HepG2 (cell line): ENCODE measurements around the gene TMEM198. TPM values are rescaled to one million over a fixed set of nuclear protein-coding genes. Genes with fewer than 3 reads are reported as not detected.

Experiments used
- CEBPG ChIP-seq: IDR thresholded peaks from 2 replicates; pipeline ENCODE4 v1.6.1; 2016
- CHCHD3 ChIP-seq: sonication (generic); formaldehyde crosslinking; IDR thresholded peaks from 2 replicates; pipeline ENCODE4 v1.8.0; 2022; ENCODE audit warnings: mild to moderate bottlenecking, missing genetic modification reagents, moderate library complexity
- GATA4 ChIP-seq: sonication (generic); IDR thresholded peaks from 2 replicates; pipeline ENCODE4 v1.6.1; 2016; ENCODE audit warnings: antibody characterized with exemption, low read depth, borderline replicate concordance
- KDM2A ChIP-seq: sonication (generic); formaldehyde crosslinking; IDR thresholded peaks from 2 replicates; pipeline ENCODE4 v1.4.0; 2020; ENCODE audit warnings: low read depth, missing genetic modification reagents, borderline replicate concordance
- KDM5B ChIP-seq: sonication (generic); formaldehyde crosslinking; IDR thresholded peaks from 2 replicates; pipeline ENCODE4 v1.4.0; 2020; ENCODE audit warnings: missing genetic modification reagents, mild to moderate bottlenecking, borderline replicate concordance
- KLF9 ChIP-seq: IDR thresholded peaks from 2 replicates; pipeline ENCODE4 v1.6.1; 2016; ENCODE audit warnings: low read depth
- LRRFIP1 ChIP-seq: sonication (generic); formaldehyde crosslinking; conservative IDR thresholded peaks from 2 replicates; pipeline ENCODE4 v1.4.0; 2020; ENCODE audit warnings: missing genetic modification reagents
- MAFK ChIP-seq, 2 experiments: IDR thresholded peaks in 1 of 2; conservative IDR thresholded peaks in 1 of 2; 2 replicates each; pipeline ENCODE4 v1.6.1; 2011; ENCODE audit warnings: improper control_type of control experiment in 2 of 2, low read length in 2 of 2
- MED1 ChIP-seq: sonication (generic); formaldehyde crosslinking; IDR thresholded peaks from 2 replicates; pipeline ENCODE4 v1.4.0; 2020; ENCODE audit warnings: missing genetic modification reagents
- NCOR1 ChIP-seq: fragments of 200-600 bp; sonication (generic); IDR thresholded peaks from 2 replicates; pipeline ENCODE4 v1.7.0; 2017; ENCODE audit warnings: antibody characterized with exemption, low read length, borderline replicate concordance
- NR3C1 ChIP-seq: sonication (generic); formaldehyde crosslinking; IDR thresholded peaks from 2 replicates; pipeline ENCODE4 v1.4.0; 2020; ENCODE audit warnings: missing genetic modification reagents
- RXRB ChIP-seq: IDR thresholded peaks from 2 replicates; pipeline ENCODE4 v1.6.1; 2016; ENCODE audit warnings: borderline replicate concordance, missing genetic modification reagents, missing compliant biosample characterization
- SIX4 ChIP-seq: sonication (generic); formaldehyde crosslinking; IDR thresholded peaks from 2 replicates; pipeline ENCODE4 v1.4.0; 2020; ENCODE audit warnings: missing genetic modification reagents
- SOX5 ChIP-seq: IDR thresholded peaks from 2 replicates; pipeline ENCODE4 v1.6.1; 2016; ENCODE audit warnings: borderline replicate concordance
- TCF12 ChIP-seq, 2 experiments: fragments of 450-650 bp in 1 of 2; sonication (generic) in 1 of 2; formaldehyde crosslinking in 1 of 2; IDR thresholded peaks; 2 replicates each; pipeline versions ENCODE4 v1.6.1 to v1.8.0; 2017 to 2022; ENCODE audit warnings: antibody characterized with exemption in 1 of 2, mild to moderate bottlenecking in 1 of 2, missing genetic modification reagents in 1 of 2, moderate library complexity in 1 of 2
- UBTF ChIP-seq: sonication (generic); formaldehyde crosslinking; IDR thresholded peaks from 2 replicates; pipeline ENCODE4 v1.4.0; 2020; ENCODE audit warnings: mild to moderate bottlenecking, missing genetic modification reagents
- ZNF317 ChIP-seq: sonication (generic); formaldehyde crosslinking; IDR thresholded peaks from 2 replicates; pipeline ENCODE4 v1.5.0; 2020; ENCODE audit warnings: mild to moderate bottlenecking, missing genetic modification reagents
- ZNF468 ChIP-seq: sonication (generic); formaldehyde crosslinking; IDR thresholded peaks from 2 replicates; pipeline ENCODE4 v1.8.0; 2022; ENCODE audit warnings: mild to moderate bottlenecking, moderate library complexity, missing genetic modification reagents
- ZNF614 ChIP-seq: IDR thresholded peaks from 2 replicates; pipeline ENCODE4 v1.6.1; 2018; ENCODE audit warnings: missing biosample characterization, missing genetic modification reagents, inconsistent platforms, borderline replicate concordance
- ZNF644 ChIP-seq: IDR thresholded peaks from 2 replicates; pipeline ENCODE4 v1.6.1; 2016; ENCODE audit warnings: low read depth
- ZNF784 ChIP-seq: sonication (generic); formaldehyde crosslinking; IDR thresholded peaks from 2 replicates; pipeline ENCODE4 v1.5.1; 2020; ENCODE audit warnings: missing genetic modification reagents, mild to moderate bottlenecking, borderline replicate concordance
- ZNF83 ChIP-seq: sonication (generic); formaldehyde crosslinking; IDR thresholded peaks from 2 replicates; pipeline ENCODE4 v1.4.0; 2020; ENCODE audit warnings: missing genetic modification reagents, mild to moderate bottlenecking, borderline replicate concordance
- polyA plus RNA-seq, 8 experiments: library from polyadenylated mRNA; depleted of rRNA in 3 of 8; stranded (reverse) in 7 of 8; unstranded in 1 of 8; fragments of >200 nt; fragmentation: Illumina TruSeq in 4 of 8; extraction: Trizol in 4 of 8; gene quantifications; 2 replicates each; pipeline versions ENCODE4 v1.2.1 to v1.2.3, GENCODE V29; 2011 to 2016; ENCODE audit warnings: low read depth in 4 of 8, missing spikeins in 1 of 8, mixed read lengths in 1 of 8; ENCODE audit not compliant: insufficient read depth in 1 of 8
- total RNA-seq, 5 experiments: library from RNA; depleted of rRNA; stranded (reverse); fragments of >200 nt; fragmentation: Illumina TruSeq; extraction: Trizol; gene quantifications; 2 replicates each; pipeline ENCODE4 v1.2.3, GENCODE V29; 2016; ENCODE audit warnings: low read depth in 1 of 5
- TF ChIP-seq, protein P1 (sequence below): sonication (generic); formaldehyde crosslinking; IDR thresholded peaks from 2 replicates; pipeline ENCODE4 v1.9.0; 2021; ENCODE audit warnings: missing genetic modification reagents, borderline replicate concordance

TMEM198 gene
- total and polyA plus RNA-seq, 2 of the 13 experiments (the other 11 are each of a cell fraction or from before 2014, with no cell fraction given), result 17.3 to 23.5 TPM

DNA sequence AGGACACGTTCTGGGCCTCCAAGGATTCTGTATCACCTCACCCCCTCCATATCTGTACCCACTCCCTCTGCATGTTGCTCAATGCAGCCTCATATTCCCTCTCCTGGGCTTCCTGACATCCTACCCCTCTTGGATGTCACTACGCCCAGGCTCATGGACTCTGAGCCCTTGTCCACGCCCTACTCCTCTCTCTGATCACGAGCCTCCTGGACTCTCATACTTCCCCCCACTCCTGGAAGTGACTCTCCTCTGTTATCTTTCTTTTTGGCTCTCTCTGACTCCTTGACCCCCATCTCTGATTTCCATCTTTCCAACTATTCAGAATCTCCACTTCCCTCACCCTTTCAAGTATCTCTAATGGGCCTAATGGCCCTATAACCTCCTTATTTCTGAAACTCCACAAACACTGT is 2.1 kb downstream of the TMEM198 start (continued):
- 0 out of 2 replicates have a peak, but pooled peaks have one; percentile 70 for TF ChIP-seq KDM2A (CRISPR knock-in tag)
- no peak for TF ChIP-seq LRRFIP1
- TF ChIP-seq NR3C1 (CRISPR knock-in tag), result no peak
- no peak for TF ChIP-seq CHCHD3 (CRISPR knock-in tag)
- peak; percentile 53; the same call in 1 of the 2 replicates for TF ChIP-seq GATA4
- peak; percentile 75 for TF ChIP-seq KDM5B (CRISPR knock-in tag)
- no peak for TF ChIP-seq MAFK (conservative IDR thresholded peaks at IDR 0.05 in 1 of 2, IDR thresholded peaks at IDR 0.05 in 1 of 2; ENCODE audit: low read length in 2 of 2)
- TF ChIP-seq RXRB (CRISPR knock-in tag), result peak; percentile 90
- no peak for TF ChIP-seq ZNF784 (CRISPR knock-in tag)
- peak; percentile 65; the same call in 1 of the 2 replicates for TF ChIP-seq SOX5 (CRISPR knock-in tag)
- peak; percentile 74 for TF ChIP-seq ZNF644 (CRISPR knock-in tag)
- TF ChIP-seq CEBPG, result peak; percentile 93
- TF ChIP-seq NCOR1, result peak; percentile 81
- no peak for TF ChIP-seq TCF12 (IDR thresholded peaks at IDR 0.05)
- TF ChIP-seq TCF12 (CRISPR knock-in tag; IDR thresholded peaks at IDR 0.05), result peak; percentile 42; the same call in 1 of the 2 replicates
- no peak for TF ChIP-seq ZNF614
- TF ChIP-seq ZNF83 (CRISPR knock-in tag), result no peak
- TF ChIP-seq ZNF317 (CRISPR knock-in tag), result peak; percentile 66; the same call in 1 of the 2 replicates
- peak; percentile 87 for TF ChIP-seq MED1
- TF ChIP-seq ZNF468 (CRISPR knock-in tag), result no peak
- TF ChIP-seq, protein P1, sequence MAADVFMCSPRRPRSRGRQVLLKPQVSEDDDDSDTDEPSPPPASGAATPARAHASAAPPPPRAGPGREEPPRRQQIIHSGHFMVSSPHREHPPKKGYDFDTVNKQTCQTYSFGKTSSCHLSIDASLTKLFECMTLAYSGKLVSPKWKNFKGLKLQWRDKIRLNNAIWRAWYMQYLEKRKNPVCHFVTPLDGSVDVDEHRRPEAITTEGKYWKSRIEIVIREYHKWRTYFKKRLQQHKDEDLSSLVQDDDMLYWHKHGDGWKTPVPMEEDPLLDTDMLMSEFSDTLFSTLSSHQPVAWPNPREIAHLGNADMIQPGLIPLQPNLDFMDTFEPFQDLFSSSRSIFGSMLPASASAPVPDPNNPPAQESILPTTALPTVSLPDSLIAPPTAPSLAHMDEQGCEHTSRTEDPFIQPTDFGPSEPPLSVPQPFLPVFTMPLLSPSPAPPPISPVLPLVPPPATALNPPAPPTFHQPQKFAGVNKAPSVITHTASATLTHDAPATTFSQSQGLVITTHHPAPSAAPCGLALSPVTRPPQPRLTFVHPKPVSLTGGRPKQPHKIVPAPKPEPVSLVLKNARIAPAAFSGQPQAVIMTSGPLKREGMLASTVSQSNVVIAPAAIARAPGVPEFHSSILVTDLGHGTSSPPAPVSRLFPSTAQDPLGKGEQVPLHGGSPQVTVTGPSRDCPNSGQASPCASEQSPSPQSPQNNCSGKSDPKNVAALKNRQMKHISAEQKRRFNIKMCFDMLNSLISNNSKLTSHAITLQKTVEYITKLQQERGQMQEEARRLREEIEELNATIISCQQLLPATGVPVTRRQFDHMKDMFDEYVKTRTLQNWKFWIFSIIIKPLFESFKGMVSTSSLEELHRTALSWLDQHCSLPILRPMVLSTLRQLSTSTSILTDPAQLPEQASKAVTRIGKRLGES, result peak; percentile 97
- TF ChIP-seq UBTF (CRISPR knock-in tag), result 0 out of 2 replicates have a peak, but pooled peaks have one; percentile 50
- TF ChIP-seq KLF9 (CRISPR knock-in tag), result 0 out of 2 replicates have a peak, but pooled peaks have one; percentile 41
- peak; percentile 92 for TF ChIP-seq SIX4
